ENCODE measurements around the gene CISTR.

CISTR gene

GRCh38 chr12:53743266-53744129, 8.3 kb downstream of the CISTR start:
- no peak for DNase-seq (ENCODE audit: low read depth in 2 of 2)

- no peak for DNase-seq (ENCODE audit: low read depth in 2 of 2)
Measured at GRCh38 chr12:53740130-53740491, 11.7 kb downstream of the CISTR start.

- DNase-seq (ENCODE audit: low read depth in 2 of 2), result peak in 1 of 2 experiments; percentile 32
Measured at GRCh38 chr12:53739214-53740129, 12.3 kb downstream of the CISTR start.

GRCh38 chr12:53738406-53739213, 13.2 kb downstream of the CISTR start:
- DNase-seq (ENCODE audit: low read depth in 2 of 2), result no peak

GRCh38 chr12:53737951-53738405, 13.8 kb downstream of the CISTR start:
- DNase-seq (ENCODE audit: low read depth in 2 of 2), result no peak

- no peak for DNase-seq (ENCODE audit: low read depth in 2 of 2)
Measured at GRCh38 chr12:53737093-53737808, 14.5 kb downstream of the CISTR start.

- no peak for DNase-seq (ENCODE audit: low read depth in 2 of 2)
Measured at GRCh38 chr12:53736592-53736991, 15.2 kb downstream of the CISTR start.

- DNase-seq (ENCODE audit: low read depth in 2 of 2), result no peak
Measured at GRCh38 chr12:53735556-53735955, 16.2 kb downstream of the CISTR start.

- DNase-seq (ENCODE audit: low read depth in 2 of 2), result no peak
Measured at GRCh38 chr12:53734425-53734824, 17.4 kb downstream of the CISTR start.

GRCh38 chr12:53733807-53734200, 18.0 kb downstream of the CISTR start:
- no peak for DNase-seq (ENCODE audit: low read depth in 2 of 2)

- DNase-seq (ENCODE audit: low read depth in 2 of 2), result no peak
Measured at GRCh38 chr12:53733051-53733806, 18.6 kb downstream of the CISTR start.

- DNase-seq (ENCODE audit: low read depth in 2 of 2), result no peak
Measured at GRCh38 chr12:53729644-53730043, 22.1 kb downstream of the CISTR start.

- no peak for DNase-seq (ENCODE audit: low read depth in 2 of 2)
Measured at GRCh38 chr12:53728206-53728605, 23.6 kb downstream of the CISTR start.

- peak; percentile 91 to 93 for DNase-seq (ENCODE audit: low read depth in 2 of 2)
Measured at GRCh38 chr12:53727310-53728041, 24.3 kb downstream of the CISTR start, which contains the start of gene CALCOCO1. TSS of gene CALCOCO1 (minus strand) at chr12:53727452. CDS start at chr12:53725242, 2,210 bp downstream.

- DNase-seq (ENCODE audit: low read depth in 2 of 2), result no peak
Measured at GRCh38 chr12:53726946-53727309, 24.9 kb downstream of the CISTR start.

- DNase-seq (ENCODE audit: low read depth in 2 of 2), result no peak
Measured at GRCh38 chr12:53726341-53726740, 25.4 kb downstream of the CISTR start.

- no peak for DNase-seq (ENCODE audit: low read depth in 2 of 2)
Measured at GRCh38 chr12:53725824-53726223, 26.0 kb downstream of the CISTR start.

GRCh38 chr12:53722450-53723041, 29.2 kb downstream of the CISTR start:
- DNase-seq (ENCODE audit: low read depth in 2 of 2), result no peak

- DNase-seq (ENCODE audit: low read depth in 2 of 2), result no peak
Measured at GRCh38 chr12:53720946-53721345, 30.8 kb downstream of the CISTR start.

Measured in fibroblast of skin of left biceps (primary cell).